ENCODE measurements around the gene TOMT.

- TF ChIP-seq CTCF (IDR thresholded peaks at IDR 0.05) (no peak), ZNF281 (CRISPR knock-in tag; IDR thresholded peaks at IDR 0.05) (no peak)
These were observed 49.1 kb downstream of the TOMT start for GRCh38 chr11:72154816-72155215.
